IPS-NIHi7 (cell line): ENCODE data around the gene ITPR2.
A peak's percentile ranks its signal among the peaks of the same experiment; 100 is the strongest.
"Not testable (repeated sequence)": the region's sequence is repeated elsewhere in the genome, so short reads cannot be mapped to it uniquely, and the experiment has no call there.

Experiments used
- DNase-seq: peaks from one replicate; pipeline ENCODE4 v3.0.0; 2012; ENCODE audit warnings: mixed read lengths; ENCODE audit errors: extremely low spot score

Gene ITPR2

DNA sequence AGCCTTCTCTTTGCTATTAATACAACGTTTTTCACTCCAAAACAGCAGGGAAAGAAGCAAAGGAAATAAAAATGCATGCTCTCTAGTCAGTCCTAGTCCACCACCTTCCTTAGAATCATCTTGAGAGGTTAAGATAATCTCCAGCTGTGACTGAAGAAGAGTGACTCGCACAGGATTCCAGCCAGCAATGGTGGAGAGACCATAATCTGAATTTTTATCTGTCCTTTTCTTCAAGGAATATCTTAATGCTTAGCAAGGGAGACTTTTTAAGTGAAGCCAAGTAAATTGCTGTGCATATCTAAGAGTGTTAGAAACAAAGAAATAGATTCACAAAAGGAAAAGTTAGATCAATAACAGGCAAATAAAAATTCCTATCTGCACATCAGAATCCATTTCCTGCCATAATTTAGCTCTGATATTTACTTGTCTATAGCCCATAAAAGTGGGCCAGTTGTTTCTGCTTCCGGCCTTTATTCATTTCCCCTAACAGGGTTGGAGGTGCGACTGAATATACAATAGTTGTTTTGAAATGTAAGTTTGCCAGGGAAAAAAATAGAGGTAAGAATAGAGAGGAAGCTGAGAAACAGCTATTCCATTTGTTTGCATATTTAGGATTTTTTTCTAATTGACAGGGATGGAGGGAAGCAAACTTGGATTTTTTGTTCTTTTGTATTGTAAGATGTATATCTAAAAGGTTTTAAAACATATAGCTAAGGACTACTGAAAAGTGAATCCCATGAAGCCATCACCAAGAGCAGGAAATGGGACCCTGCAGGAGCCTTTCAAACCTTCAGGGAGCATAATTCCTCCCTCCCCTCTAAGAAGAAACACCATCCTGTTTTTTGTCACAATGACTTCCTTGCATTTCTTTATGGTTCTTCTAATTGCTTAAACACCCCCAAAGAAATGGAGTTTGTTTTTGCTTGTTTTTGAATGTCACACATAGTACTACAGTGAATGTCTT is 154.0 kb downstream of the ITPR2 start:
- peak; percentile 39 for DNase-seq

GRCh38 chr12:26671487-26671886 is 161.5 kb downstream of the ITPR2 start:
- DNase-seq, result not testable (repeated sequence)

GRCh38 chr12:26668847-26669246 is 164.1 kb downstream of the ITPR2 start:
- DNase-seq, result no peak

- DNase-seq, result no peak
Observed at GRCh38 chr12:26668230-26668629, 164.8 kb downstream of the ITPR2 start.

- no peak for DNase-seq
Observed at GRCh38 chr12:26666286-26666685, 166.7 kb downstream of the ITPR2 start.

- no peak for DNase-seq
Observed at GRCh38 chr12:26661399-26661798, 171.6 kb downstream of the ITPR2 start.

DNA sequence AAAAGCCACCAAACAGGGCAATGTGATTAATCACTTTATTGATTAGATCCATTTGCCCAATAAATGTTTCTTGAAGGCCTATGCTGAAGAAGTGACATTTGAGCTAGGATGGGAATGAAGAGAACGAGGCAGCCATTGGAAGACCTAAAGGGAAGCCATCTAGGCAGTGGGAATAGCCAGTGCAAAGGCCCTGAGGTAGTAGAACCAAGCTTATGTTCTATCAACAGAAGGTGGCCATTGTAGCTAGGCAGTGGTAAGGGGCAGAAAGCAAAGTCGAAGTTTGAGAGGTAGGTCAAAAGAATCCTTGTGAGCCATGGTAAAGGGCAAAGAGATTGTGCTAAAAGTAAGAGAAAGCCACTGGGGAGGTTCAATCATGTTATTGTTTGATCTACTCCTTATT is 173.1 kb downstream of the ITPR2 start:
- no peak for DNase-seq

GRCh38 chr12:26658991-26659390 is 174.0 kb downstream of the ITPR2 start:
- no peak for DNase-seq

DNA sequence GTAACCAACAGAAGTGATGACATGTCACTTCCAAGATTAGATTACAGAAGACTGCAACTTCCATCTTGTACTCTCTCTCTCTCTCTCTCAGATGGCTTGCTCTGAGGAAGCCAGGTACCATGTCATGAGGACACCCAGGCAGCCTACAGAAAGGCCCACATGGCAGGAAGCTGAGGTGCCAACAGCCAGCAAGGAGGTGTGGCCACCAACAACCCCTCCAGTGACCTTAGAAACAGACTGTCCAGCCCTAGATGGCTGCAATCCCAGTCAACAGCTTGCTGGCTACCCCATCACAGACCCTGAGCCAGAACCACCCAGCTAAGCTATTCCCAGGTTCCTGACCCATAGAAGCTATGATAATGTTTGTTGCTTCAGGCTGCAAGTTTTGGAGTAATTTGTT is 178.4 kb downstream of the ITPR2 start:
- no peak for DNase-seq

- peak; percentile 83 for DNase-seq
Observed at GRCh38 chr12:26651566-26652188, 181.3 kb downstream of the ITPR2 start.

- no peak for DNase-seq
Observed at GRCh38 chr12:26651036-26651435, 182.0 kb downstream of the ITPR2 start.

- DNase-seq, result no peak
Observed at GRCh38 chr12:26648999-26649398, 184.0 kb downstream of the ITPR2 start.

DNA sequence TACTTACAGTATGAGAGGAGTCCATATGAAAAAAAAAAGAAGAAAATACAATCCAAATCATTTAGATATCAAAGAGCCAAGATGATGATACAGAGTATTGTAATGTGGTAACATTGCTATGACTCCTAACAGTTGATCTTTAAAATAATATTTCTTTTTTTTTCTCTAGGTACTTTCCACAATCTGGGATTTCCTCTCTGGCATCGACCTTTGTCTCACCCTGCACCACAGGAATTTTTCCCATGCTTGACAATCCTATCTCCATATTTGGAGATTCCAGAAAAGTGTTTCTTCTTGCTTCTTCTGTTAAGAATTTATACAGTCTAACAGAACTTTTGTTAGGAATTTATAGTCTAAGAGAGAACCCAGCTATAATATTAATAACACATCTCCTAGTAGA is 184.4 kb downstream of the ITPR2 start:
- DNase-seq, result no peak

- no peak for DNase-seq
Observed at GRCh38 chr12:26648066-26648465, 184.9 kb downstream of the ITPR2 start.

GRCh38 chr12:26647088-26647487 is 185.9 kb downstream of the ITPR2 start:
- DNase-seq, result no peak

DNA sequence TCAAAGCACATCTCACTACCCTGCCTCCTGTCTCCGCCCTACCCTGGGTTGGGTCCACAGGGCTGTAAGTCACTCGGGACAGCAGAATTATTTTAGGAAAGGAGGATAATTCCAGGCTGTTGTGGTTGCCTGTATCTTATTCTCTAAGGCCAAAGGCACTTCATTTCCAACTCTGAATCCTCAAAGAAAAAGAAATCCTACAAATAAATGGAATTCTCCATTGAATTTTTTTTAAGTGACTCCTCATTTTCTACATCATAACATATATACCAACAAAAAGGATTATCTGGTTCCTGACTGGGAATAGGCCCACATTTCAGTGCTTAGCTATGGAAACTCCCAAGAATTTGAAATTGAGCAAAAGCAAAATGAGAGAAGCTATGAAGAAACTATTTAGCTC is 186.4 kb downstream of the ITPR2 start:
- no peak for DNase-seq

- DNase-seq, result not testable (repeated sequence)
Observed at GRCh38 chr12:26644376-26644775, 188.6 kb downstream of the ITPR2 start.

DNA sequence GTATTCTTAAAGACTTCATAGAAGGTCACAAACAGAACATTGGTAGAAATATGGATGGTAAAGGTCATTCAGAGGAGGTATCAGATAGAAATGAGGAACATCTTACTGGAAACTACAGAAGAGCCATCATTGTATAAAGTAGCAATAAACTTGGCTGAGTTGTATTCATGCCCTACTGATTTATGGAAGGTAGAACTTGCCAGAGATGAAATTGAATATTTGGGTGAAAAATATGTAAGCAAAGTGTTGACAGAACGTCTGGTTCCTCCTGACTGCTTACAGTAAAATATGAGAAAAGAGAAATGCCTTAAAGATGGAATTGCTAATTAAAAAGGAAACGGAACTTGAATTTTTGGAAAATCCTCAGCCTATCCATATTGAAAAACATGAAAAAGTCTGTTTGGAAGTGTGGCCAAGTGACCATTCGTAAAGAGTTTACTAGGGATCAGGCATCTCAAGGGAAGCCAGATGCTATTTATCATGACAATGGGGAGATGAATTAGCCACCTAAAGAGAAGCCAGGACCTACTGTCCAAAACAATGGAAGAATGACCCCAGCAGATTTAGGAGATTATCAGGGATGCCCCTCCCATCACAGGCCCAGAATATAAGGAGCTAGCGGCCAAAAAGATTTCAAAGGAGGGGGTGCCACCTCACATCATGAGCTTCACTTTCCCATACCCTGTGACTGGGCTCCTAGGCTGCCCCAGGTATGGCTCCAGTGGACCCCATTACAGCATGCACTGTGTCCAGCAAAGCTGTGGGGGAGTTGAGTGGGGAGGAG is 189.3 kb downstream of the ITPR2 start:
- peak; percentile 20 for DNase-seq

GRCh38 chr12:26642361-26642760 is 190.6 kb downstream of the ITPR2 start:
- no peak for DNase-seq

DNA sequence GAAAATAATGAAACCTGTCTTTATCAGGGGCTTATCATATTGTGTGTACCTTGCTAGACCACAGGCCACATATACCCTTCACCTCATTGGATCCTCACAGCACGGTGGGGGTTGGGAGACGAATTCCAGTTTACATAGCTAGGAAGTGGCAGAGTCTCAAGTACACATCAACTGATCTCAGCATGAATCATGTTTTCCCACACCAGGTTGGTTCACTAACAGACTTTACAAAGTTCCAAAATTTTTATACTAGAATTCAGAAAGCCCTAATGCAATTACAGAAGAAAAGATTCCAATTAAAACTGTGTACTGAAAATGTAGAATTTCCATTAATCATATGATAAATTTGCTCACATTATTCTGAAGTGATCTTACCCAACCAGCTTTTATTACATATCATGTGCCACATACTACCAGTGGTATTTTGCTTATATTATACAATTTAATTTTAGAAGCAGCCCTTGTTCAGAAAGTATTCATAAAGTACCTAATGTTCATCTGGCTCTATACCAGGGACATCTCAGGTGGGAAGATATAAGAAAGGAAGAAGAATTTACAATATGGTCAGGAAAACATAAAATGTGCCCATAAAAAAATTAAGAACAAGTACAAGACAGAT is 196.2 kb downstream of the ITPR2 start:
- no peak for DNase-seq

DNA sequence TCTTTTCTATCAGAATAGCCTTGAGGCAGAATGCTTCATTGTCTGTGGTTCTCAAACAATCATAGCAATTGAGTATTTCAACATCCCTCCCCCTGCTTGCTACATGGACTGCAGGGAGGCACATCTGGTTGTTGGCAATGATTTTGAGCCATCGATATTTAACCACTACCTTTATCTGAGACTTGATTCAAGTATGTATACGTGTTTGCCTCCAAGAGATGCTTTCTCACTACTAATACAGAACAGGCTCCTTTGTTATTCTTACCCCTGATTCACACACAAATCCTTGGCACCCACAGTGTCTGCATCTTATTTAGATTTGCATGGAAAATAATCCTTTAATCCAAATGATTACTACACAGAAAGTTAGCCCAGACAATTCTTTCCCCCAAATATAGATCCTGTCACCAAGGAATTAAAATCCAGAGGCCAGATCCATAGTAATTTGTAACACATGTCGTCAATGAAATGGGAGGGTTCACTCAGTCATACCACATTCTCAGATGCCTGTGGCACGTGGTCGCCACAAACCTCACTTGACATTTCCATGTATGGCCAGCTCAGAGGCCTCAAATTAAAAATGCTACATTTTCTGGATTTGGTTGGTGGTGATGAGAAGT is 199.3 kb downstream of the ITPR2 start:
- no peak for DNase-seq
